HG02852 (cell line): ENCODE data around the gene TMEM150A.
"Not testable (repeated sequence)": the region's sequence is repeated elsewhere in the genome, so short reads cannot be mapped to it uniquely, and the experiment has no call there.

Source experiments
- ATAC-seq: cut with Tn5 transposase; IDR thresholded peaks from one replicate; pipeline ENCODE4 v1.9.1; 2021; ENCODE audit warnings: mild to moderate bottlenecking, moderate library complexity; ENCODE audit not compliant: unreplicated experiment

Gene TMEM150A

DNA sequence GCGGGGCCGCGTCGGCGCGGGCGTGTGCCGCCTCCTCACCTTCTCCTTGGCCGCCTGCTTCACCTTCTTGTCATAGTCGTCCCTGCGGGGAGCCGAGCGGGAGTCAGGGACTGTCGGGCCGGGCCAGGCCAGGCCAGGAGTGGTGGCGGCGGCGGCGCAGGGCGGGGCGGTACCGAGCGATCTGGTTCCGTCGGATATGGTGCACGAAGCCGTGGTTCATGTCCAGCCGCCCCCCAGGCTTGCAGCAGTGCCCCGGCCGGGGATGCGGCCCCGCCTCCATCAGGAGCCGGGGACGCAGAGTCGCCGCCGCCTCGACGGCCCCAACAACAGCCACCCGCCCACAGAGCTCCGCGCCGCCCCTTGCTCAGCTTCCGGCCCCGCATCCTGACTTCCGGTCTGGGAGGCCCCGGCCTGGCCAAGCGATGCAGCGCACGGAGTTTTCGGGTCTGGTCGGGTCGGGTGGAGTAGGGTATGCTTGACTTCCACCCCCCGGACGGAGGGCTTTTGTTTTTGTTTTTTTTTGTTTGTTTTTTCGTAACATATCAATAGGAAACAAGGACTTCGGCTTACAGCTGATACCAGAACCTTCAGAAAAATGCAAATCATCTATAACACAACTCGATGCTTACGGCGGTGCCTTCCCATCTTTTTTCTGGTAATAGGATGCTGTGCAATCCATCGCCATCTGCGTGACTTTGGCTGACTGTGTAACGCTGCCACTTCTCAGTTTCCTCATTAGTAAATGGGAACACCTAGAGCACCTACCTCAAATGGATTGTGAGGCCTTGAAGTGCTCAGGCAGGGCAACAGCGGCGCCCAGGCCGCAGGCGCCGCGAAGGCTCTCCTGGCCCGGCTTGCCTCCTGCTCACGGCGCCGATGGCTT is 9.4 kb upstream of the TMEM150A start, which contains the start of gene C2orf68:
Gene C2orf68, minus strand, starts transcription at position 362 of the 883 bp plus-strand sequence. Its CDS starts 82 bp downstream, at position 280.
- peak; percentile 77 for ATAC-seq

DNA sequence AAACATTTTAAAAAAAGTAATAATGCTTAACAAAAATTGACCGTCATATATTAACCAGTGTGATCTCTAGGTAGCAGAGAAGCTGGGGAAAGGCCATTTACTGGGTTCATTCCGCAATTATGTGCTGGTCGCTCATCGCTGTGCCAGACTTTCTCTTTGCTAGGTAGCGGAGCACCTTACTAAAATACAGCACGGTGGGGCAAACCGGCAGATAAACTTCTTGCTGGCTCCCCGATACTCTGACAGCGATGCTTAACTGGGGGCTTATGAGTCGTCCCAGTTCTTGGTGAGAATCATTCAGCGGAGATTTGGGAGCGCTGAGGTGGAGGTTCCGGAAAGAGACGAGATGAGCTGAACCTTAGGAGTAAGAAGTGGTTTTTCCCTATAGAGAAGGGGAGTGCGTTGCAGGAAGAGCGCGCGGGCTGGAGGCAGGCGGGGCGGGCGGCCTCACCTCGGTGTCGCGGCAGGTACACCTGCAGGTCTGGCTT is 8.8 kb upstream of the TMEM150A start:
- no peak for ATAC-seq

DNA sequence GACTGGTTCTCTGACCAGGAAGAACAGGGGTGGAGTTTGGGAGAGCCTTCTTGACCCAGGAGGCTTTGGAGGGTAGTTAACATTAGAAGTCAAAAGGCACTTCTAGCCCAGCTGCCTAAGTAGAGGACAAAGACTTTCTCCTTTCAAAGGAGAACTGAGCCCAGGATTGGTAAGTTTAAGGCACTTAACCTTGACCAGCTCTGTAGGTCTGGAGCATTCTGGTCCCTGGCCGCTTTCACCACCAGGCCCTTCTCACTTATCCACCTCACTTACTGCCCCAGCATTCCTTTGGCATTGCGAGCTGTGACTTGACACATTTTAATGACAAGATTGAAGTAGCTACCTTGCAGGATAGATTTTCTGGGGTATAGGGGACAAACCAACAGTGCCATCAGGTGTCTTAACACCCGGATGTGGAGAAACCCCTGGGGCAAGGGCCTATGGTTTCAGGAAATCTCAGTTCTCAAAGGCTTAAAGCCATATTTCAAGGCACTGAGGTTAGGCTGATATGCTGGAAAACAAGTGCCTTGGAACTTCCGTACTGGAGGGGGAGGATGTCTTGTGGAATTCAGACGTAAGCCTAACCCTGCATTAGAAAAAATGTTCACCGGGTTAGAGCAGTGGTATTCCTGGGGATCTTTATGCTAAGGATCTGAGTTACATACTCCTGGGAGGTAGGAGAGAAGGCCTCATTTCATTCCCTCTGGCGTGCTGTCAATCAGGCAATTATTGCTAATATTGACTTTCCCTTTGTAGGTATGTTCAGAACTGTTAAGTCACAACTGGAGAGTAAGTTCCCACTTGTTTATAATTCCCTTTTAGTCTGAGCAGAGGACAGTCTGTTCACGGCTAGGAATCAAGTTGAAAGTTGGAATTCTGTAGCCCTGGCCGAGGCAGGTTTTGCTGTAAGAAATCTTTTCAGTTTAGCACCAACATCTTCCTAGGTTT is 5.0 kb upstream of the TMEM150A start:
- ATAC-seq: no peak

DNA sequence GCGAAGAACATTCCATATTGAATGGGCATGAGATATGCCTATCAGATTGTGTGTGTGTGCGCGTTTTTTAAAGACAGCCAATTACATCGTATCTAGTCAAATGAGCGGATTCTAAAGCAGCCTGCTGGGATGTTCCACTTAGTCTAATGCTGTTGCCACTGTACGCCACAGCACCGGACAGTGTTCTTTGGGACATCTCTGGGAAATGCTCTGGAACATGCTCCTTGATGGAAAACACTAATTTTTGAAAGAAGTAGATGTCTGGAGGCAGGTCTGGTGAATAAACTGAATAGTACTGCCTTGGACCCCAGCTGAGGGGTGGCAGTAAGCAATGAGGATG is 3.6 kb upstream of the TMEM150A start:
- ATAC-seq: no peak

DNA sequence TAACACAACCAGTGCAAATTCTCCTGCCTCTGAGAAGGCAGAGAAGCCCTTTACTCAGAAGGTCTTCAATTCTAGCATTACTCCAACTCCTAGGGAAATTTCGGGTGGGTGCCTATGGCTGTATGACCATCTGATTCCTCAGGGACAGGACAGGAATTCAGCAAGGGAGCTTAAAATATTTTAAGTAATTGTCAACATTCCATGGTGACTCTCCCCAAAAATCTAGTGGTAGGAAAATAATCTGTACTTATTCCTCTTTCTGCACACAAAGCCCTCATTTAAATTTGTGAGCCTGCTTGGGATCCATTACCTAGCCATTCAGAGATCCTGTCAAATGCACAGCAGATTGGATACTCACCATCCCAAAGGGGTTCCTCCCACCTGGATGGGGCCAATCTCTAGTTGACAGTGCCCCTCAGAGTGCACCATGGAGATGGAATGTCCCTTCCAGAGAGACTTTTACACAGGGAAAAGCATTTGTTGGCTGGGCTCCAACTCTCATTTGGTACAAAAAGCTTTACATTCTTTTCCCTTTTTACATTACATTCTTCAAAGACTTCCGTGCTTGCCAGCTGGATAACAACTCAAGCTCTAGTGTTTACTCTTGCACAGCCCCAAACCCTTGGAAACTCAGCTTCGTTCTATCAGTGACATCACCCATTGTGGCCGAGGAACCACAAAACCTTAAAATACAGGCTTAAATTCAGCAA is 3.1 kb upstream of the TMEM150A start:
- ATAC-seq: no peak

DNA sequence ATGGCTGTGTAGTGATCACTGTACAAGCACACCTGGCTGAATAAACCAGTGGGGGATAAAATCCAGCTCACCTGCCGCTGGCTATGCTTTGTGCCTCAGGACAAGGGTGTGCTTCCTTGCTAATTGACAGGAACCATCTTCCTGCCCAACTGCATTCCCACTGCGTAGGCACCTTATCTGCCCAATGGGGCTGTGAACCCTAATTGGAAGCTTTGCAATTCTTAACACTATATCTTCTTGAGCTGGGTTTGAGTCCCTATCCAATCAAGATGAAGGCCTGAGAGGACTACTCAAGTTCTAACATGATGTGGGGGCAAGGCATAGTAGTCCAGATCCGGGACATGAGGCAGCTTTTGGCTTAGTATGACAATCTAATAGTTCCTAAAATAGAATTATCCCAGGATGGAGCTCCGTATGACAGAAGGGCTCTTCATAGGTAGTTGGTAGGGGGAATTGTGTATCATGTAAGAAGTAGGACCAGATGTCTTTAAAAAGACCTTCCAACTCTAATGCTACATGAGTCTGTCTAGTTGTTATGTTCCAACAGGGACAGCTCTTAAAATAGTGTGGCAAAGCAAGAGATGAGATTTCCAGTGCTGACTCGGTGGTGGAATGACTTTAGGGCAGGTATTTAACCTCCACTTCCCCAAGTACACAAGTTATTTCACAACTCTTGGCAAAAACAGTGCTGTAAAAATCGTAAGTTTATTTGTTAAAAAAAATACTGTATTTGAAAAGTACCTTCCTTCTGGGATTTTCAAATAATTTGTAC is 2.3 kb upstream of the TMEM150A start:
- no peak for ATAC-seq

DNA sequence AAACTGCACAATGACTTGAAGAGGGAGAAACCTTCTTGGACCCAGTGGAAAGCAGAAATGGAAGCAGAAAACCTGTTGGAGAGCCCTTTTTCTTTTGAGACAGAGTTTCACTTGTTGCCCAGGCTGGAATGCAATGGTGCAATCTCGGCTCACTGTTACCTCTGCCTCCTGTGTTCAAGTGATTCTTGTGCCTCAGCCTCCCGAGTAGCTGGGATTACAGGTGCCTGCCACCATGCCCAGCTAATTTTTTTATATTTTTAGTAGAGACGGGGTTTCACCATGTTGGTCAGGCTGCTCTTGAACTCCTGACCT is 1.6 kb upstream of the TMEM150A start:
- not testable (repeated sequence) for ATAC-seq

DNA sequence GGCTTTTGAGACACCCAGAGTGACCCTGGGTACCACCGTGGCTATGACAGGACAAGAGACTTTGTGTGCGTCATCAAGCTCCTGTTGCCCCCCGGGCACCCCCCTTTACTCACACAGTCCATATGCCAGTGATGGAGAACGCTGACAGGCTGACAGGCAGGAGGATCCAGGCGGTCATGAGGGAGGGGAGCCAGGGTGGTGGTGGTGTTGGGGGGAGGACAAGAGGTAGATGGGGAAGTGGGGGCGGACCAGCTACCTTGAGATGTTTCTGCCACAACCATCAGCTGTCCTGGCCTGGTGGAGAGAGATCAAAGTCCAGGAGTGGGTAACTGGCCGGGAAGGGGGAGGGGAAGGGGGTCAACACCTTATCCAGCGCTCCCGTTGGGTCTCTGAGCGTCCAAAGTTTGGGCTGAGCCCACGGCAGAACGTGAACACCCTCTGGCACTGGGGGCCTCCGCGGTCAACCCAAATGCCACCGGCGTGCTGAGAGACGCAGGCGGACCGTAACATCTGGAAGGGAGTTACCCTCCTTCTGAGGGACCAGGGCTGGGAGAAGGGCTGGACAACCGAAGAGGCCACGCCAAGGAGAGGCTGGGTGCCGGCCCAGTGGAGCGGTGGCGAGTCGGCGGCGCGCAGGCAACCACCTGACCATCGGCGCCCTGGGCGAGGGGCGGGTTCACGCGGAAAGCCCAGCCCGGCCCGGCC is 575 bp downstream of the TMEM150A start:
- peak; percentile 48 for ATAC-seq

DNA sequence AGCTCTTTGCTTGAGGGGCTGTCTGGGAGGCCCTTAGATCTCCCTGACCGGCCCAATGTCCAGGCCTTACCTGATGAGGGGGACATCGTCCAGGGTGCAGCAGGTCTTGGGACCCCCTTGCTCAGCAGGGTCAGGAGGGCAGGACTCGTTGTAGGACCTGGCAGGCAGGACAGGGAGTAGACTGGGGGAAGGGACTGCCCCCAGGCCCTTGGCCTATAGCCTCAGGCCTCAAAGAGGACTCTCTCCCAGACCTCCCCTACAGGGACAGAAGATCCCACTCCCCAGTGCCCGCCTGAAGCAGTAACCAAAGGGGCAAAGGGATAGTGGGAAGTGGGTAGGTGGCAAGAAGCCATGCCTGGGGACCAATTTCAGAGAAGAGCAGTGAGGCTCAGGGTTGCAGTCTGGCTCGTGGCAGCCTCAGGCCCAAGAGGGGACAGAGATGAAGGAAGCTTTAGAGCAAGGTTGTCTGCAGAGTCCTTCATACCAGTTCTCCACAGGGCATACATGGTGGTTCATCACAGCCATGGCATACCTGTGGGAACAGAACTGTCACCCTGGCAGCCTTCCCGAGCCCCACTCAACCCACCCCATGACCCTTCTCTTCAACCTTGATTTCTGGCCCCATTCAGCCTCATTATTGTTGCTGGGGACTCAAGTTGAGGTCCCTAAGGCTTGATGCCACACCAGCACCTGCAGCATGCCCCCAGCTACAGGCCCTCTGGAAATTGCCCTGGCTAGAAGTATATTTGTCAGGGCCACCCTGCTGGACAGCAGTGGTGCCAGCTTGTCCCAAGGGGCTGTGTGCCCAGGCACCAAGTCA is 1.3 kb downstream of the TMEM150A start:
- ATAC-seq: no peak

DNA sequence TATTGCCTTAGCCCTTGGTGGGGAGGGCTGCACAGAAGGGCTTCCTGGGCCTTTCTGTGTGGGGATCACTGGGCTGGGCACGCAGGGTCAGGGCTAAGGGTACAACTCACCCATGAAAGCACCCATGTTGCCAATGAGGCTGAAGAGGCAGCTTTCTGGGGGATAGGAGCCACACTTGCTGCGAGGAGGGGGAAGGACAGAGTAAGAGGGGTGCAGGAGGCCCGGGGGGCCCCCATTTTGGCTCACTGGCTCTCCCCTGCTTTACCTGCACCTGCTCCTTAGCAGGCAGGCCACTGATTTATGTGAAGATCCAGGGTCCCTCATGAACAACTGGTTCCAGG is 2.3 kb downstream of the TMEM150A start:
- ATAC-seq: no peak

DNA sequence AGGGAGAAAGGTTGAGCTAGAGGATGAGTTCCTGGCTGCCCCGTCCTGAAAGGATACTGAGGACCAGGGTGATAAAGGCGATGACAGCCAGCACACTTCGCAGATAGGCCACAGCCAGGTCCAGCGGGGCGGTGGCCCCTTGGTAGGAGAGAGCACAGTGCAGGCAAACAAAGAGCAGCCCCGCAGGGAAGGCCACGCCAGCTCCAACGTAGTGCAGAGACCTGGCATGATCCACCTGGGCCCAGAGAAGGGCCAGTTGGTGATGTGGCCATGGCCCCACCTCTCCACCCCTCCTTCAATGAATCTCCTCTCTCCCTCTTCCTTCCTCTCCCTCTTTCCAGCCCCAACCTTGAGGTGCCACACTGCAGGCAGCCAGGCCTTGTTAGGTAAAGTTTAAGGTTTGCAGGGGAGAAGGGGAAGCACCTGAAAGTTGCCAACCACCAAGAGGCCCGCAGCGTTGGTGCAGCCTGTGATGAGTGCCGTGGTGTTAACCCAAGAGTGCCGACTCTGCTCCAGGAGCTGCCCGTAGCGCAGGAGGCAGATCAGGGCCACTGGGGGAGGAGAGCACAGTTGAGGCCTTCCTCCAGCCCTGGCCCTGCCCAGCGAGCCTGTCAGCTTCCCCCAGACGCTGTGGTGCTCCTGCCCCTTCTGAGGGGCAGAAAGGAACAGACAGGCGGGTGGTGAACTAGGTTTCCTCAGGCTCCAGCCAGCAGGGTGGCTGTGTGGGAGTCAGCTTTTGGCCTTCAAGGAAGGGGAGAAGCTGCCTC is 2.8 kb downstream of the TMEM150A start:
- ATAC-seq: no peak

DNA sequence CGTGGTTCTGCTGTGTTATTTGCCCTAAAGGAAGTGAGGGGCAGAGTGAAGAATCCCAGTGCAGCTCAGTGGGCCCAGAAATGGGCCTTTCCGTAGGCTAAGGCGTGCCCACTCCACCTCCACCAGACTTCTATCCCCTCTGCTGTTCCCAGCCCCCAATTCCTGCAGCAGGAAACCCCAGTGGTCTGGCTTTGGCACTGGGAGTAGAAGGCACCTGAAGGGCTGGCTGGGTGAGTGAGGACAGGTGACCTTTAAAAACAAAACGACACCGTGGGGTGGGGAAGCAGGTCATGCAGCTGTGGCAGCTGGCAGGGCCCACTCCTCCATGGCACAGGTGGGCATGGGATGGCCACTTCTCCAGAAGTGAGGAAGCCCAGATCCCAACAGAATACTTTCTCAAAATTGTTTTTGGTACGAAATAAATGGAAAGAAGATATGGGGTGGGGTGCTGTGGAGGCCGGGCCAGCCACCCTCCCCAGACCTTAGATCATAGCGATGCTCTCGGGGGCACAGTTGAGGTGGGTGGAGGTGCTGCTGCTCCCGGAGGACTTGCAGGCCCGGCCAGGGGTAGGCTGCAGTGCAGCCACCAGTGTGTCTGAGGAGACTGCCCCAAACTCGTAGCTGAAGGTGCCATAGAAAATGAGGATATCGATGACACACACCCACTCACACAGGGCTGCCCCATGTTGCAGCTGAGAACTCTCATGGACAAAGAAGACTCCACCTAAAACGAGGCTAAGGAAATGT is 3.7 kb downstream of the TMEM150A start:
- no peak for ATAC-seq

DNA sequence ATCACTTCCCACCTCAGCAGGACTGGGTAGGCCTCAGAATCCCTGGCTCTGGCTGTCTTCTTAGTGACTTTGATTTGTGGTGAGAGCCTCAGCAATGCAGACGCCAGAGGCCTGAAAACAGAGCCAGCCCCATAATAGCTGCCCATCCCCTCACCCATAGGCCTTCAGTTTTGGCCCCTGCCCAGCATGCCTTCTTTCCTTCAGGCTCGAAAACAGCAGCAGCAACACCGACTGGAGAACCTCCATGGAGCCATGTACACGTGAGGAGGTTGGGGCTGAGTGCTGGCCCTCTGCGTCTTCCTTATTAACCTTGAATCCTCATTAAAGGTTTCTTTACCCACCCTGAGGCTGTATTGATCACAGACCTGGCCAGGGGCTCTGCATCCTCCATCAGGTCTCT is 5.3 kb downstream of the TMEM150A start:
- no peak for ATAC-seq

DNA sequence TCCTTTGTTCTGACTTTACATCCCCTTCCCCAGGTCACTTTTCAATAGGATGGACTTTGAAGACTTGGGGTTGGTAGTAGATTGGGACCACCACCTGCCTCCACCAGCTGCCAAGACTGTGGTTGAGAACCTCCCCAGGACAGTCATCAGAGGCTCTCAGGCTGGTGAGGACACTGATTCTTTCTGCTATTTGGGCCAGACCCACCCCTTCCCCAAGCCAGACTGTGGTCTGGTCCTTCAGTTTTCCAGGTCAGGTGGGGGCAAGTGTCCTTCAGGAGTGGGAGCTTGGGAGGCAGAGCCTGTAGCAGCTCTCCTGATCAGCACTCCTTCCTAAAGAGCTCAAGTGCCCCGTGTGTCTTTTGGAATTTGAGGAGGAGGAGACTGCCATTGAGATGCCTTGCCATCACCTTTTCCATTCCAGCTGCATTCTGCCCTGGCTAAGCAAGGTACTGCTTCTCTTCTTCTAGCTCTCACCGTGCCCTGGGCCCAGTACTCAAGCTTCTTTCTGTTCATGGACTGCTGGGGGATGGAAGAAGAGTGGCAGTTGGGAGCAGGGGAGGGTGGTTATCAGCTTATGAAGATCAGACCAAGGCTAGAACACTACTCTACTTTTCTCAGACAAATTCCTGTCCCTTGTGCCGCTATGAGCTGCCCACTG is 5.9 kb downstream of the TMEM150A start:
- no peak for ATAC-seq

DNA sequence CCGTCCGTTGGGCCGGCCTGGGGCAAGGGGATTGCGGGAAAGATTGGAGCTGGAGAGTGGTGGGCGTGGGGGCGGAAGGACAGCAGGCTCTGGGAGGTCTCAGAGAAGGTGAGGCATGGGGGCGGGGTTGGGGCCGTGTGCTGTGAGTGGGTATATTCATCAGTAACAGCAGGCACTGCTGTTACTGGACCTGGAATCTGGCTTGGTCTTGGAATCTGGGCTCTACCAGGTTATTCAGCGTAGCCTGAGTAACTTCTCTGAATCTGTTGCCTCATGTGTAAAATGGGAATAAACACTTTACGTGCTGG is 6.5 kb downstream of the TMEM150A start:
- ATAC-seq: peak; percentile 1

DNA sequence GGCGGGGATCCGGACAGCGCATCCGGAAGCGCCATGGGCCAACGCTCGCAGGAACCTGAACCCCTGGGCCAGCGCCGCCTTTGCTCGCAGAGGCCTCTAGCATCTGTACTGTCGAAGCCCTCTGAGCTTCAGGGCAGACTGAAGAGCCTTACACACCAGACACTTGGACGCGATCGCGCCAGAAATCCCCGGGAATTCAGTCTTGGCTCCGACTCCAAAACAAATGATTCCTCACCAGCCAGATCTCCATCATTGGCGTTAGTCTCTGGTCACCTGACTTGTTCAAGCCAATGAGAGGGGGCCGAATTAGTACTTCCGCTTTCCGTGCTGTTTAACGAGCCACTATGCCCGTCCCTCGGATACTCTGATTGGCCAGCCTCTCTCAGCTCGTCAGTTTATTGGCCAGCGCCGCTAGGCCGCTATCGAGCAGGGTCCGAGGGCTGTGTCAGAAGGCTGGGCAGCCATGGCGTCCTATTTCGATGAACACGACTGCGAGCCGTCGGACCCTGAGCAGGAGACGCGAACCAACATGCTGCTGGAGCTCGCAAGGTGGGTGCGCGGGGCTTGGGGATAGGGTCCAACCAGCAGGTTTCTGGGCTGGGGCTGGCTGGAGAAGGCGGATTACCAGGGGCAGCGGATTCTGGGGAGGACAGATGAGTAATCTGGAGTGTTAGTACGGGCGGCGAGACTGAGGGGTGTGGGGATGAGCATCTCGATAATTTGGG is 7.0 kb downstream of the TMEM150A start, which contains the start of gene RNF181:
Gene RNF181, plus strand, starts transcription at position 445 of the 725 bp plus-strand sequence. Its CDS starts 19 bp downstream, at position 464.
- peak; percentile 99 for ATAC-seq
